Measurements from ENCODE around the gene TNPO3. TPM values are rescaled to one million over a fixed set of nuclear protein-coding genes. Genes with fewer than 3 reads are reported as not detected.
A peak's percentile ranks its signal among the peaks of the same experiment; 100 is the strongest.

The TNPO3 gene
- total and polyA plus RNA-seq, 2 of the 4 experiments (the other 2 are of a cell fraction): 24.2 to 77.2 TPM

- DNase-seq: peak; percentile 45
- no peak overlapping the region for H2AK5ac ChIP-seq (ENCODE audit: low read depth, low read length)
- in situ Hi-C loops (cut with MboI; ENCODE audit: low sequenced_read_pairs): no loop called here
These were observed 80.5 kb downstream of the TNPO3 start for GRCh38 chr7:128974241-128974934.

More at GRCh38 chr7:128974241-128974934, 80.5 kb downstream of the TNPO3 start:
- no peak overlapping the region for H2AK9ac ChIP-seq (replicated peaks; ENCODE audit: low read depth, low read length, poor library complexity)
- H3K9ac ChIP-seq (ENCODE audit: low read depth, low read length): no peak overlapping the region
- H3K4me2 ChIP-seq (ENCODE audit: low read depth, low read length): no peak overlapping the region
- no peaks in the 10 kb centered on the region; the same call in 1 of the 2 replicates for H3K4me1 ChIP-seq (ENCODE audit: control insufficient read depth, insufficient read depth, low read length)
- no peaks in the 10 kb centered on the region for H3K27me3 ChIP-seq (ENCODE audit: control insufficient read depth, insufficient read depth, low read length)
- no TSS peak for BruUV-seq (replicated peaks)
- H4K5ac ChIP-seq (ENCODE audit: low read depth, low read length): no peak overlapping the region
- TF ChIP-seq MAFK (IDR thresholded peaks at IDR 0.05; ENCODE audit: low read depth, low read length) (no peak), BHLHE40 (IDR thresholded peaks at IDR 0.05; ENCODE audit: low read depth, low read length) (no peak), CEBPB (IDR thresholded peaks at IDR 0.05; ENCODE audit: low read depth, low read length) (peak; percentile 23; the same call in 1 of the 2 replicates), RAD21 (IDR thresholded peaks at IDR 0.05; ENCODE audit: low read length) (no peak)
- intact Hi-C loops (cut with micrococcal nuclease) (no loop called here), dilution Hi-C loops (cut with HindIII; ENCODE audit: low sequenced_read_pairs, unreplicated experiment) (no loop called here)
- peaks cover 2% of the 10 kb centered on the region; the same call in 1 of the 2 replicates for H3K9me1 ChIP-seq (ENCODE audit: insufficient read depth, low read length)
- H3K4me3 ChIP-seq (ENCODE audit: insufficient read depth, low read depth, low read length): no peak overlapping the region
- H3K36me3 ChIP-seq (ENCODE audit: control insufficient read depth, insufficient read depth, low read length): peaks cover 32% of the 10 kb centered on the region
- H4K20me1 ChIP-seq (ENCODE audit: insufficient read depth, low read length): no peaks in the 10 kb centered on the region
- no peak overlapping the region for H2AFZ ChIP-seq (replicated peaks; ENCODE audit: low read length, poor library complexity)
- ChIA-PET POLR2A (ENCODE audit: unreplicated experiment) (no interaction called here), CTCF (no interaction called here)
- H3K27ac ChIP-seq (ENCODE audit: insufficient read depth, low read length): no peak overlapping the region
- no peak overlapping the region for H3K23ac ChIP-seq (ENCODE audit: low read depth, low read length)
- no peak overlapping the region for H3K18ac ChIP-seq (ENCODE audit: low read depth, low read length)
- H3K56ac ChIP-seq (ENCODE audit: extremely low read depth, insufficient read depth, low read length): no peak overlapping the region
- ATAC-seq (ENCODE audit: low read depth): peak; percentile 53
- WGBS, 2 experiments (ENCODE audit: extremely low coverage in 2 of 2, insufficient read length in 1 of 2): 100% methylated on average over 1 of the region's 7 CpGs; no CpG with 5 or more reads in 1 of the 2 experiments
- no peak overlapping the region for H2BK5ac ChIP-seq (ENCODE audit: low read depth, low read length, poor library complexity, severe bottlenecking)
- peaks cover 0 to 3% of the 10 kb centered on the region in 2 experiments; a peak in 1 of 4 replicates for H3K79me1 ChIP-seq (ENCODE audit: low read depth in 1 of 2, low read length in 2 of 2)
- no peak overlapping the region for H4K8ac ChIP-seq (ENCODE audit: low read depth in 2 of 2, low read length in 2 of 2)
- no peaks in the 10 kb centered on the region for H3K9me3 ChIP-seq (ENCODE audit: control insufficient read depth, insufficient read depth, low read length)
- H2BK15ac ChIP-seq (ENCODE audit: low read depth, low read length): no peak overlapping the region
- no peak overlapping the region for H2BK120ac ChIP-seq (ENCODE audit: low read depth, low read length)
- H3K14ac ChIP-seq (replicated peaks; ENCODE audit: low read depth, low read length): no peak overlapping the region
- H4K91ac ChIP-seq (ENCODE audit: insufficient read depth, low read depth, low read length): no peak overlapping the region
- H2BK20ac ChIP-seq (ENCODE audit: low read depth, low read length): no peak overlapping the region
- no peak overlapping the region for H3K4ac ChIP-seq (ENCODE audit: low read depth, low read length)
